GM20000 (cell line): ENCODE measurements around the gene KCNK18.
"Not testable (repeated sequence)": the region's sequence is repeated elsewhere in the genome, so short reads cannot be mapped to it uniquely, and the experiment has no call there.

ENCODE experiments used
- DNase-seq: peaks from one replicate; pipeline ENCODE4 v3.0.0; 2012; ENCODE audit warnings: low spot score
- TF ChIP-seq, protein P1 (sequence below): IDR thresholded peaks from 2 replicates; pipeline ENCODE4 v1.5.1; 2012; ENCODE audit warnings: mild to moderate bottlenecking, control low read depth; ENCODE audit errors: extremely low read depth, missing control alignments

Gene KCNK18

GRCh38 chr10:117222552-117222951 is 25.3 kb downstream of the KCNK18 start:
- TF ChIP-seq, protein P1, sequence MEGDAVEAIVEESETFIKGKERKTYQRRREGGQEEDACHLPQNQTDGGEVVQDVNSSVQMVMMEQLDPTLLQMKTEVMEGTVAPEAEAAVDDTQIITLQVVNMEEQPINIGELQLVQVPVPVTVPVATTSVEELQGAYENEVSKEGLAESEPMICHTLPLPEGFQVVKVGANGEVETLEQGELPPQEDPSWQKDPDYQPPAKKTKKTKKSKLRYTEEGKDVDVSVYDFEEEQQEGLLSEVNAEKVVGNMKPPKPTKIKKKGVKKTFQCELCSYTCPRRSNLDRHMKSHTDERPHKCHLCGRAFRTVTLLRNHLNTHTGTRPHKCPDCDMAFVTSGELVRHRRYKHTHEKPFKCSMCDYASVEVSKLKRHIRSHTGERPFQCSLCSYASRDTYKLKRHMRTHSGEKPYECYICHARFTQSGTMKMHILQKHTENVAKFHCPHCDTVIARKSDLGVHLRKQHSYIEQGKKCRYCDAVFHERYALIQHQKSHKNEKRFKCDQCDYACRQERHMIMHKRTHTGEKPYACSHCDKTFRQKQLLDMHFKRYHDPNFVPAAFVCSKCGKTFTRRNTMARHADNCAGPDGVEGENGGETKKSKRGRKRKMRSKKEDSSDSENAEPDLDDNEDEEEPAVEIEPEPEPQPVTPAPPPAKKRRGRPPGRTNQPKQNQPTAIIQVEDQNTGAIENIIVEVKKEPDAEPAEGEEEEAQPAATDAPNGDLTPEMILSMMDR = no peak
- DNase-seq = no peak

GRCh38 chr10:117222976-117223692 is 25.8 kb downstream of the KCNK18 start:
- DNase-seq = no peak
- TF ChIP-seq, protein P1 = no peak

DNA sequence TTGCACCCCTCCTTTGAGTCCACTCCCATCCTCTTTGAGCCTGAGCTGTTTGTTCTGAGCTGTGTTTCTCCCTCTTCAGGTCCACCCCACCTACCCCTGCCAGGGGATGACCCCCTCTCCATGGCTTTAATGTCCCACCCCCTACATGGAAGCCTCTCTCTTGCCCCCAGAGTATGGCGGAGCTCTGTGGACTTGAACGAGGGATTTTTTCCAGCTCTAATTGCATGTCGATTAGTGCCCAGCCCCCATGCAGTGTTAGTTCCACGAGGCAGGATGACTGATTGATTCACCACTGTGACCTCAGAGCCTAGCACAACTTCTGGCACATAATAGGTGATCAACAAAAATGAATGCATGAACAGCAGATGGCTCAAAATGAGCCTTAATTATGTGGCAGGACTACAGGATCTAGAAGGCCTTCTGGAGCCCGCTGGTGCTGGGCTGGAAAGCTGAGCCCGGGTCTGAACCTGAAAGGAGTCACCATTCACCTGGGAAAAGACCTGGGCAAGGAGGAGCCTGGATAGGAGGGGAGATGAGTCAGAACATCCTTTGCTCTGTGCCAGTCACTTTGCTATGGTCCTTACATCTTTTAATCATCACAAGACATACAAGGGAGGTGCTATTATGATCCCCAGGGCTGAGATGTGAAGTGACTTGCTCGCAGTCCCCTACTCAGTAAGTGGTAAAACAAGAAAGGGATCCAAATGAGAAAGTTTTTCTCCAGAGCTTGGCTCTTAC is 26.6 kb downstream of the KCNK18 start:
- TF ChIP-seq, protein P1 = no peak
- no peak for DNase-seq

GRCh38 chr10:117224881-117225280 is 27.6 kb downstream of the KCNK18 start:
- TF ChIP-seq, protein P1 = no peak
- no peak for DNase-seq

DNA sequence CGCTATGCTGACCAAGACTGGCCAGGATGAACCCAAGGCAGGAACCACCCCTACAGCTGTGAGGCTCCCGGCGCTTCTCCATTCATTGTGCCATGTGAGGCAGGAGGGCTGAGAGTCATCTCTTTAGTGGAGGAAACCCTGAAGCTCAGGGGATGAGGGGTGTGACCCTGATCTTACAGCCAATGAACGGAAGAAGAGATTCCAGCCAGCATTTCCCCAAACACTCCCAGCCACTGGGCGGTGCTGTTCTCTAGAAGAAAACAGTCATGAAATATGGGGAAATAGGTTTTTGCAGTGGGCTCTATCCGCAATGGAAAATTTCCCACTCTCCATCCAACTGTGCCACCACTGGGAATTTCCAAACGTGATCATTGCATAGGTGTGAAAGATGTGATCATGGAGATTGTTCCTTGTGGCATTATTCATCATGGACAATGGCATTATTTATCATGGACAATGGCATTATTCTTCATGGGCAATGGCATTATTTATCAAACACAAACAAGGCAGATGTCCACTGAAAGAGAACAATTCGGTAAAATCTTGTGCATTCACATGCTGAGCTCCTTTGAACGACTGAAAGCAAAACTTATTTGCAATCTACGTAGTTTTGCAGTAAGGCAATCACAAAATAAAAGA is 29.6 kb downstream of the KCNK18 start:
- DNase-seq = peak; percentile 56
- TF ChIP-seq, protein P1 = peak; percentile 47

DNA sequence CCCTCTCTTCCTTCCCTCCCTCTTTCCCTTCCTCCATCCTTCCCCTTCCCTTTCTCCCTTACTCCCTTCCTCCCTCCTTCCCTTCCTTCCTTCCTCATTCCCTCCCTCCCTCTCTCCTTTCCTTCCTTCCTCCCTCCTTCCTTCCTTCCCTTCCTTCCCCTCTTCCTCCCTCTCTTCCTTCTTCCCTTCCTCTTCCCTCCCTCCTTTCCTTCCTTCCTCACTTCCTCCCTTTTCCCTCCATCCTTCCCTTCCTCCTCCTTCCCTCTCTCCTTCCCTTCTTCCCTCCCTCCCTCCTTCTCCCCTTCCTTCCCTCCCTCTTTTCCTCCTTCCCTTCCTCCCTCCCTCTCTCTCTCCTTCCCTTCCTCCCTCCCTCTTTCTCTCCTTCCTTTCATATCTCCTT is 30.9 kb downstream of the KCNK18 start:
- no peak for DNase-seq
- TF ChIP-seq, protein P1 = no peak

- DNase-seq = not testable (repeated sequence)
Observed at GRCh38 chr10:117230107-117230506, 32.8 kb downstream of the KCNK18 start.
